HEK293 (cell line): ENCODE data around the gene PRPF18.

ENCODE experiments used
- KLF9 ChIP-seq: fragments of 450-650 bp; formaldehyde crosslinking; IDR thresholded peaks from 2 replicates; pipeline ENCODE4 v1.5.1; 2016; ENCODE audit warnings: missing biosample characterization, missing genetic modification characterization, low read depth
- ZBTB8A ChIP-seq: fragments of 450-650 bp; formaldehyde crosslinking; IDR thresholded peaks from 2 replicates; pipeline ENCODE4 v1.5.1; 2016; ENCODE audit warnings: missing biosample characterization, missing genetic modification characterization
- ZNF184 ChIP-seq: fragments of 450-650 bp; IDR thresholded peaks from 2 replicates; pipeline ENCODE4 v1.5.1; 2018; ENCODE audit warnings: missing biosample characterization, mild to moderate bottlenecking, missing genetic modification characterization
- ZNF324 ChIP-seq: fragments of 450-650 bp; formaldehyde crosslinking; IDR thresholded peaks from 2 replicates; pipeline ENCODE4 v1.5.1; 2016; ENCODE audit warnings: missing biosample characterization, missing genetic modification characterization
- ZNF621 ChIP-seq: fragments of 450-650 bp; formaldehyde crosslinking; IDR thresholded peaks from 2 replicates; pipeline ENCODE4 v1.5.1; 2017; ENCODE audit warnings: missing biosample characterization, missing genetic modification characterization
- ZNF660 ChIP-seq: fragments of 450-650 bp; IDR thresholded peaks from 2 replicates; pipeline ENCODE4 v1.5.1; 2018; ENCODE audit warnings: missing biosample characterization, mild to moderate bottlenecking, missing genetic modification characterization
- ZNF76 ChIP-seq: fragments of 450-650 bp; formaldehyde crosslinking; IDR thresholded peaks from 2 replicates; pipeline ENCODE4; 2016; ENCODE audit warnings: low read depth, missing biosample characterization, missing genetic modification characterization, borderline replicate concordance
- TF ChIP-seq, protein P1 (sequence below): fragments of 450-650 bp; formaldehyde crosslinking; IDR thresholded peaks from 2 replicates; pipeline ENCODE4 v1.5.1; 2016; ENCODE audit warnings: missing biosample characterization, missing genetic modification characterization
- TF ChIP-seq, protein P2 (sequence below): fragments of 450-650 bp; formaldehyde crosslinking; IDR thresholded peaks from 2 replicates; pipeline ENCODE4 v1.5.1; 2017; ENCODE audit warnings: missing biosample characterization, missing genetic modification characterization
- TF ChIP-seq, protein P3 (sequence below): sonication (generic); formaldehyde crosslinking; IDR thresholded peaks from 2 replicates; pipeline ENCODE4 v1.8.1; 2022; ENCODE audit warnings: mild to moderate bottlenecking, moderate library complexity, missing genetic modification reagents
- TF ChIP-seq, protein P4 (sequence below): fragments of 450-650 bp; formaldehyde crosslinking; IDR thresholded peaks from 2 replicates; pipeline ENCODE4 v1.5.1; 2017; ENCODE audit warnings: missing biosample characterization, missing genetic modification characterization

DNA sequence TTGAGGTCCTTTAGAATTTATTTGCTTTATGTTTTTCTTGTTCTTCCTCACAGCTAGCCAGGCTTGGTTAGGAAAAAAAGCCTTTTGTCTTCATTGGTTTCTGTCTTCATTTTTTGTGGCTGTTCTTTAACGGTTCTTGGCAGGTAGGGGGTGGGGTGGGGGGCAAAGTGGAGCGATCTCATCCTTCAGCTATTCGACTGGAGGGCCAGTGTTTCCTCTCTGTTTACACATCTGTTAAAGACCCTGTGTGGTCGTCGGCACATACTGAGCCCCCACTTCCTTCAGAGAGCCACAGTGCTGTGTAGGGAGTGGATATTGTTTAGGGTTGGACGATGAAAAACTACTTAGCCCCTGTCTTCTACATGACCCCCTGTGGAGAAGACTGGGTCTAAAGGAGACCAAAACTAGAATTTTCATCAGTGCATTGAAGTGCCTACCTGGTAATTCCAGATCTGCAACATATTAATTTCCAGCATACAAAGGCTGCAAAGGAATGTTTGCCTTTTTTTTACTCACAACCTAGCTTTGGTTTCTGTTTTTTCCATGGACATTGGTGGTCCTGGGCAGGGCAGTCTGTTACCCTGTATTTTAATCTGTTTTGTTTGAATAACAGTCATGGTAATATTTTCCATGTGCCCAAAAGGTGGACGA is 29.0 kb downstream of the PRPF18 start:
- TF ChIP-seq, protein P1, sequence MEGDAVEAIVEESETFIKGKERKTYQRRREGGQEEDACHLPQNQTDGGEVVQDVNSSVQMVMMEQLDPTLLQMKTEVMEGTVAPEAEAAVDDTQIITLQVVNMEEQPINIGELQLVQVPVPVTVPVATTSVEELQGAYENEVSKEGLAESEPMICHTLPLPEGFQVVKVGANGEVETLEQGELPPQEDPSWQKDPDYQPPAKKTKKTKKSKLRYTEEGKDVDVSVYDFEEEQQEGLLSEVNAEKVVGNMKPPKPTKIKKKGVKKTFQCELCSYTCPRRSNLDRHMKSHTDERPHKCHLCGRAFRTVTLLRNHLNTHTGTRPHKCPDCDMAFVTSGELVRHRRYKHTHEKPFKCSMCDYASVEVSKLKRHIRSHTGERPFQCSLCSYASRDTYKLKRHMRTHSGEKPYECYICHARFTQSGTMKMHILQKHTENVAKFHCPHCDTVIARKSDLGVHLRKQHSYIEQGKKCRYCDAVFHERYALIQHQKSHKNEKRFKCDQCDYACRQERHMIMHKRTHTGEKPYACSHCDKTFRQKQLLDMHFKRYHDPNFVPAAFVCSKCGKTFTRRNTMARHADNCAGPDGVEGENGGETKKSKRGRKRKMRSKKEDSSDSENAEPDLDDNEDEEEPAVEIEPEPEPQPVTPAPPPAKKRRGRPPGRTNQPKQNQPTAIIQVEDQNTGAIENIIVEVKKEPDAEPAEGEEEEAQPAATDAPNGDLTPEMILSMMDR (tag by site-specific recombination), result no peak
- no peak for TF ChIP-seq ZNF76 (tag by site-specific recombination)
- no peak for TF ChIP-seq ZNF184 (tag by site-specific recombination)
- no peak for TF ChIP-seq KLF9 (tag by site-specific recombination)
- TF ChIP-seq, protein P2, sequence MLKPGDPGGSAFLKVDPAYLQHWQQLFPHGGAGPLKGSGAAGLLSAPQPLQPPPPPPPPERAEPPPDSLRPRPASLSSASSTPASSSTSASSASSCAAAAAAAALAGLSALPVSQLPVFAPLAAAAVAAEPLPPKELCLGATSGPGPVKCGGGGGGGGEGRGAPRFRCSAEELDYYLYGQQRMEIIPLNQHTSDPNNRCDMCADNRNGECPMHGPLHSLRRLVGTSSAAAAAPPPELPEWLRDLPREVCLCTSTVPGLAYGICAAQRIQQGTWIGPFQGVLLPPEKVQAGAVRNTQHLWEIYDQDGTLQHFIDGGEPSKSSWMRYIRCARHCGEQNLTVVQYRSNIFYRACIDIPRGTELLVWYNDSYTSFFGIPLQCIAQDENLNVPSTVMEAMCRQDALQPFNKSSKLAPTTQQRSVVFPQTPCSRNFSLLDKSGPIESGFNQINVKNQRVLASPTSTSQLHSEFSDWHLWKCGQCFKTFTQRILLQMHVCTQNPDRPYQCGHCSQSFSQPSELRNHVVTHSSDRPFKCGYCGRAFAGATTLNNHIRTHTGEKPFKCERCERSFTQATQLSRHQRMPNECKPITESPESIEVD (tag by site-specific recombination), result no peak
- no peak for TF ChIP-seq ZNF621 (tag by site-specific recombination)
- no peak for TF ChIP-seq ZNF324 (tag by site-specific recombination)
- TF ChIP-seq ZNF660 (tag by site-specific recombination), result no peak
- TF ChIP-seq ZBTB8A, result no peak
- TF ChIP-seq, protein P3, sequence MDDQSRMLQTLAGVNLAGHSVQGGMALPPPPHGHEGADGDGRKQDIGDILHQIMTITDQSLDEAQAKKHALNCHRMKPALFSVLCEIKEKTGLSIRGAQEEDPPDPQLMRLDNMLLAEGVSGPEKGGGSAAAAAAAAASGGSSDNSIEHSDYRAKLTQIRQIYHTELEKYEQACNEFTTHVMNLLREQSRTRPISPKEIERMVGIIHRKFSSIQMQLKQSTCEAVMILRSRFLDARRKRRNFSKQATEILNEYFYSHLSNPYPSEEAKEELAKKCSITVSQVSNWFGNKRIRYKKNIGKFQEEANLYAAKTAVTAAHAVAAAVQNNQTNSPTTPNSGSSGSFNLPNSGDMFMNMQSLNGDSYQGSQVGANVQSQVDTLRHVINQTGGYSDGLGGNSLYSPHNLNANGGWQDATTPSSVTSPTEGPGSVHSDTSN (CRISPR knock-in tag), result no peak
- TF ChIP-seq, protein P4, sequence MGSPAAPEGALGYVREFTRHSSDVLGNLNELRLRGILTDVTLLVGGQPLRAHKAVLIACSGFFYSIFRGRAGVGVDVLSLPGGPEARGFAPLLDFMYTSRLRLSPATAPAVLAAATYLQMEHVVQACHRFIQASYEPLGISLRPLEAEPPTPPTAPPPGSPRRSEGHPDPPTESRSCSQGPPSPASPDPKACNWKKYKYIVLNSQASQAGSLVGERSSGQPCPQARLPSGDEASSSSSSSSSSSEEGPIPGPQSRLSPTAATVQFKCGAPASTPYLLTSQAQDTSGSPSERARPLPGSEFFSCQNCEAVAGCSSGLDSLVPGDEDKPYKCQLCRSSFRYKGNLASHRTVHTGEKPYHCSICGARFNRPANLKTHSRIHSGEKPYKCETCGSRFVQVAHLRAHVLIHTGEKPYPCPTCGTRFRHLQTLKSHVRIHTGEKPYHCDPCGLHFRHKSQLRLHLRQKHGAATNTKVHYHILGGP (tag by site-specific recombination), result no peak
